HepG2 (cell line): ENCODE data around the gene TMEM117. TPM values are rescaled to one million over a fixed set of nuclear protein-coding genes. Genes with fewer than 3 reads are reported as not detected.

Source experiments
- ATAC-seq: fragments of 200-7000 bp; cut with Tn5 transposase; 3 replicates; pipeline ENCODE4 v1.9.1; 2020; ENCODE audit warnings: mild to moderate bottlenecking, moderate library complexity
- BruUV-seq: library from RNA; stranded (reverse); fragments of 400-500 nt; replicated peaks from 2 replicates; lab custom pipeline; 2021; lab: Mats Ljungman, UMichigan
- CTCF ChIA-PET: fragments of 300-600 bp; formaldehyde crosslinking; extraction: SDS; loops from one replicate; lab custom pipeline; 2021; ENCODE audit warnings: low total read pairs, inconsistent platforms, low intra/inter-chr PET ratio; lab: Yijun Ruan, JAX
- POLR2A ChIA-PET: fragments of 350-600 bp; sonication (Branson Sonifier 250); formaldehyde crosslinking; loops from one replicate; lab custom pipeline; 2020; ENCODE audit warnings: antibody characterized with exemption, inconsistent platforms; lab: Yijun Ruan, JAX
- DNase-seq: peaks from one replicate; pipeline ENCODE4 v3.0.0-alpha.2; 2015; ENCODE audit warnings: low spot score
- FAIRE-seq: peaks from 3 replicates; lab custom pipeline; 2011; peaks lifted over from hg19 to GRCh38; lab: Jason Lieb, UNC
- H2AFZ ChIP-seq: one replicate; pipeline ENCODE4 v1.6.1; 2011; ENCODE audit warnings: low read length, inconsistent platforms
- H3K27ac ChIP-seq: fragments of 300-600 bp; 3 replicates; pipeline ENCODE4 v1.8.0; 2011; ENCODE audit warnings: mixed run types, mild to moderate bottlenecking, mixed read lengths, low read length, inconsistent platforms; ENCODE audit not compliant: insufficient read depth; ENCODE audit errors: extremely low read length
- H3K27me3 ChIP-seq, 2 experiments: fragments of 200-600 bp in 1 of 2; 2 replicates in 1 of 2; 3 replicates in 1 of 2; pipeline versions ENCODE4 v1.6.0 to v1.8.0; 2011; ENCODE audit warnings: low read length in 2 of 2, mild to moderate bottlenecking in 2 of 2, moderate library complexity in 2 of 2, inconsistent platforms in 1 of 2; ENCODE audit not compliant: insufficient read depth in 2 of 2, control insufficient read depth in 1 of 2
- H3K36me3 ChIP-seq, 2 experiments: fragments of 200-600 bp in 1 of 2; replicated peaks in 1 of 2; 2 replicates in 1 of 2; 3 replicates in 1 of 2; pipeline versions ENCODE4 v1.5.1 to v1.8.0; 2011; ENCODE audit warnings: low read length in 2 of 2, inconsistent platforms in 1 of 2; ENCODE audit not compliant: insufficient read depth in 2 of 2, control insufficient read depth in 1 of 2
- H3K4me1 ChIP-seq: 2 replicates; pipeline ENCODE4 v1.5.1; 2012; ENCODE audit warnings: low read length, inconsistent platforms; ENCODE audit not compliant: insufficient read depth
- H3K4me2 ChIP-seq: 2 replicates; pipeline ENCODE4 v1.6.0; 2011; ENCODE audit warnings: low read depth, low read length, inconsistent platforms
- H3K4me3 ChIP-seq, 3 experiments: fragments of 200-600 bp in 1 of 3; sonication (generic), shearing (Covaris generic) in 1 of 3; replicated peaks in 1 of 3; 2 replicates each; pipeline ENCODE4 v1.5.1; 2011 to 2016; ENCODE audit warnings: low read length in 3 of 3, inconsistent platforms in 2 of 3, low read depth in 2 of 3, mild to moderate bottlenecking in 2 of 3, control low read depth in 1 of 3, mixed read lengths in 1 of 3; ENCODE audit not compliant: insufficient read depth in 1 of 3
- H3K79me2 ChIP-seq: one replicate; pipeline ENCODE4 v1.6.1; 2011; ENCODE audit warnings: low read length, inconsistent platforms; ENCODE audit not compliant: insufficient read depth
- H3K9ac ChIP-seq: 2 replicates; pipeline ENCODE4 v1.6.0; 2011; ENCODE audit warnings: mild to moderate bottlenecking, low read depth, low read length, inconsistent platforms; ENCODE audit not compliant: insufficient read depth
- H3K9me3 ChIP-seq: 2 replicates; pipeline ENCODE4 v1.5.1; 2012; ENCODE audit warnings: mild to moderate bottlenecking, low read length
- H4K20me1 ChIP-seq: 2 replicates; pipeline ENCODE4 v1.6.0; 2011; ENCODE audit warnings: inconsistent platforms, mild to moderate bottlenecking, low read length, moderate library complexity; ENCODE audit not compliant: insufficient read depth
- ATF6 ChIP-seq: sonication (generic); formaldehyde crosslinking; conservative IDR thresholded peaks from 2 replicates; pipeline ENCODE4 v1.4.0; 2020; ENCODE audit warnings: missing genetic modification reagents
- DBP ChIP-seq: sonication (generic); formaldehyde crosslinking; IDR thresholded peaks from 2 replicates; pipeline ENCODE4 v1.4.0; 2020; ENCODE audit warnings: missing genetic modification reagents; ENCODE audit errors: not compliant biosample characterization
- DPF2 ChIP-seq: sonication (generic); formaldehyde crosslinking; IDR thresholded peaks from 2 replicates; pipeline ENCODE4 v1.4.0; 2020; ENCODE audit warnings: mild to moderate bottlenecking, low read depth, missing genetic modification reagents, borderline replicate concordance
- DR1 ChIP-seq: sonication (generic); formaldehyde crosslinking; IDR thresholded peaks from 2 replicates; pipeline ENCODE4 v1.8.0; 2021; ENCODE audit warnings: mild to moderate bottlenecking, missing genetic modification reagents, inconsistent platforms
- ESRRA ChIP-seq: sonication (generic); formaldehyde crosslinking; IDR thresholded peaks from 2 replicates; pipeline ENCODE4 v1.5.1; 2020; ENCODE audit warnings: mild to moderate bottlenecking, low read depth, missing genetic modification reagents
- FOXP1 ChIP-seq, 2 experiments: fragments of 450-650 bp in 1 of 2; IDR thresholded peaks; 2 replicates each; pipeline ENCODE4 v1.6.1; 2017 to 2018; ENCODE audit warnings: antibody characterized with exemption in 1 of 2
- HDAC1 ChIP-seq: sonication (generic); formaldehyde crosslinking; IDR thresholded peaks from 2 replicates; pipeline ENCODE4 v1.5.1; 2020; ENCODE audit warnings: mild to moderate bottlenecking, missing genetic modification reagents
- MAFG ChIP-seq: sonication (generic); formaldehyde crosslinking; IDR thresholded peaks from 2 replicates; pipeline ENCODE4 v1.5.1; 2020; ENCODE audit warnings: mild to moderate bottlenecking, missing genetic modification reagents
- MAZ ChIP-seq, 2 experiments: sonication (generic) in 1 of 2; formaldehyde crosslinking in 1 of 2; IDR thresholded peaks; 2 replicates each; pipeline versions ENCODE4 v1.5.0 to v1.6.1; 2012 to 2020; ENCODE audit warnings: low read depth in 2 of 2, mild to moderate bottlenecking in 2 of 2, borderline replicate concordance in 1 of 2, improper control_type of control experiment in 1 of 2, low read length in 1 of 2, missing genetic modification reagents in 1 of 2, moderate library complexity in 1 of 2
- MLLT10 ChIP-seq: sonication (generic); formaldehyde crosslinking; IDR thresholded peaks from 2 replicates; pipeline ENCODE4 v1.4.0; 2020; ENCODE audit warnings: missing genetic modification reagents
- RAD21 ChIP-seq: fragments of 450-650 bp; formaldehyde crosslinking; IDR thresholded peaks from 2 replicates; pipeline ENCODE4 v1.5.0; 2020; ENCODE audit warnings: mild to moderate bottlenecking
- RNF2 ChIP-seq: fragments of 450-650 bp; conservative IDR thresholded peaks from 2 replicates; pipeline ENCODE4 v1.6.1; 2016; ENCODE audit warnings: low read depth
- SRSF4 ChIP-seq: fragments of 200-400 bp; formaldehyde crosslinking; IDR thresholded peaks from one replicate; pipeline ENCODE4 v1.6.1; 2018; ENCODE audit warnings: mild to moderate bottlenecking, low read depth, low read length, moderate library complexity; ENCODE audit not compliant: poor library complexity, severe bottlenecking
- ZGPAT ChIP-seq: IDR thresholded peaks from 2 replicates; pipeline ENCODE4 v1.6.1; 2016; ENCODE audit warnings: mild to moderate bottlenecking
- ZNF280B ChIP-seq: sonication (generic); formaldehyde crosslinking; IDR thresholded peaks from 2 replicates; pipeline ENCODE4 v1.5.0; 2020; ENCODE audit warnings: missing genetic modification reagents, mild to moderate bottlenecking, borderline replicate concordance
- ZNF598 ChIP-seq: sonication (generic); formaldehyde crosslinking; IDR thresholded peaks from 2 replicates; pipeline ENCODE4 v1.5.1; 2020; ENCODE audit warnings: mild to moderate bottlenecking, missing genetic modification reagents, borderline replicate concordance
- ZSCAN30 ChIP-seq: sonication (generic); formaldehyde crosslinking; IDR thresholded peaks from 2 replicates; pipeline ENCODE4 v1.5.0; 2020; ENCODE audit warnings: mild to moderate bottlenecking, missing genetic modification reagents
- WGBS: methylation state at CpG from one replicate; pipeline ENCODE4 v1.1.6; 2017; ENCODE audit warnings: low lambda C conversion rate; 5-methylcytosine and 5-hydroxymethylcytosine counted together
- in situ Hi-C: cut with HindIII; loops from 2 replicates; pipeline ENCODE4 v1.10.0; 2017; ENCODE audit warnings: low pct_unique_long_range_greater_than_20kb; ENCODE audit not compliant: extremely low pct_ligation_motif_present
- intact Hi-C: fragments of 100-400 bp; cut with micrococcal nuclease; formaldehyde crosslinking; loops from one replicate; pipeline ENCODE4 v1.10.0; 2022; ENCODE audit not compliant: unreplicated experiment
- polyA plus RNA-seq, 8 experiments: library from polyadenylated mRNA; depleted of rRNA in 3 of 8; stranded (reverse) in 7 of 8; unstranded in 1 of 8; fragments of >200 nt; fragmentation: Illumina TruSeq in 4 of 8; extraction: Trizol in 4 of 8; gene quantifications; 2 replicates each; pipeline versions ENCODE4 v1.2.1 to v1.2.3, GENCODE V29; 2011 to 2016; ENCODE audit warnings: low read depth in 4 of 8, missing spikeins in 1 of 8, mixed read lengths in 1 of 8; ENCODE audit not compliant: insufficient read depth in 1 of 8
- total RNA-seq, 5 experiments: library from RNA; depleted of rRNA; stranded (reverse); fragments of >200 nt; fragmentation: Illumina TruSeq; extraction: Trizol; gene quantifications; 2 replicates each; pipeline ENCODE4 v1.2.3, GENCODE V29; 2016; ENCODE audit warnings: low read depth in 1 of 5

Gene TMEM117
- total and polyA plus RNA-seq, 2 of the 13 experiments (the other 11 are each of a cell fraction or from before 2014, with no cell fraction given): 2.8 to 8.5 TPM

GRCh38 chr12:44375694-44376093 lies 539.8 kb downstream of the TMEM117 start (continued):
- no peak for TF ChIP-seq MAZ (IDR thresholded peaks at IDR 0.05; ENCODE audit: borderline replicate concordance, low read depth, low read length)
- TF ChIP-seq MAZ (CRISPR knock-in tag; IDR thresholded peaks at IDR 0.05; ENCODE audit: low read depth): no peak
- TF ChIP-seq ZNF598 (CRISPR knock-in tag): no peak
- TF ChIP-seq RNF2: no peak
- TF ChIP-seq ZSCAN30 (CRISPR knock-in tag): no peak

GRCh38 chr12:44377443-44378187 lies 541.7 kb downstream of the TMEM117 start:
- no peak for FAIRE-seq
- H3K4me1 ChIP-seq: no peaks in the 10 kb centered on the region
- no peak overlapping the region for H3K4me2 ChIP-seq
- WGBS: 96% methylated on average over 5 of the region's 5 CpGs
- no TSS peak for BruUV-seq
- no peaks in the 10 kb centered on the region for H3K27me3 ChIP-seq
- H4K20me1 ChIP-seq: no peaks in the 10 kb centered on the region
- no peaks in the 10 kb centered on the region for H3K36me3 ChIP-seq
- no peak overlapping the region for H2AFZ ChIP-seq
- H3K79me2 ChIP-seq: no peaks in the 10 kb centered on the region
- ChIA-PET POLR2A (no interaction called here), CTCF (no interaction called here)
- no peak overlapping the region for H3K4me3 ChIP-seq
- H3K27ac ChIP-seq: no peak overlapping the region
- in situ Hi-C loops (no loop called here), intact Hi-C loops (no loop called here)
- no peak for DNase-seq
- no peak overlapping the region for H3K9ac ChIP-seq
- H3K9me3 ChIP-seq: no peaks in the 10 kb centered on the region
- no peak for ATAC-seq
- TF ChIP-seq SRSF4 (no peak), ZNF280B (no peak), RAD21 (CRISPR knock-in tag) (no peak), MLLT10 (CRISPR knock-in tag) (no peak), HDAC1 (no peak), ZGPAT (CRISPR knock-in tag) (no peak), DR1 (CRISPR knock-in tag) (no peak), ATF6 (CRISPR knock-in tag) (no peak), FOXP1 (IDR thresholded peaks at IDR 0.05) (no peak), FOXP1 (CRISPR knock-in tag; IDR thresholded peaks at IDR 0.05) (no peak), ESRRA (no peak), MAFG (no peak), DPF2 (CRISPR knock-in tag) (no peak), DBP (CRISPR knock-in tag) (no peak)
